Purkinje cell (primary cell): ENCODE data around the gene KIAA1586. TPM values are rescaled to one million over a fixed set of nuclear protein-coding genes. Genes with fewer than 3 reads are reported as not detected.

Source experiments
- polyA plus RNA-seq: library from polyadenylated mRNA; unstranded; fragments of >200 nt; fragmentation: Nextera tagmentation; gene quantifications from 2 replicates; pipeline ENCODE4 v1.2.1, GENCODE V29; 2014

KIAA1586 gene
- 41.7 and 62.9 TPM in 2 replicates for polyA plus RNA-seq

DNA sequence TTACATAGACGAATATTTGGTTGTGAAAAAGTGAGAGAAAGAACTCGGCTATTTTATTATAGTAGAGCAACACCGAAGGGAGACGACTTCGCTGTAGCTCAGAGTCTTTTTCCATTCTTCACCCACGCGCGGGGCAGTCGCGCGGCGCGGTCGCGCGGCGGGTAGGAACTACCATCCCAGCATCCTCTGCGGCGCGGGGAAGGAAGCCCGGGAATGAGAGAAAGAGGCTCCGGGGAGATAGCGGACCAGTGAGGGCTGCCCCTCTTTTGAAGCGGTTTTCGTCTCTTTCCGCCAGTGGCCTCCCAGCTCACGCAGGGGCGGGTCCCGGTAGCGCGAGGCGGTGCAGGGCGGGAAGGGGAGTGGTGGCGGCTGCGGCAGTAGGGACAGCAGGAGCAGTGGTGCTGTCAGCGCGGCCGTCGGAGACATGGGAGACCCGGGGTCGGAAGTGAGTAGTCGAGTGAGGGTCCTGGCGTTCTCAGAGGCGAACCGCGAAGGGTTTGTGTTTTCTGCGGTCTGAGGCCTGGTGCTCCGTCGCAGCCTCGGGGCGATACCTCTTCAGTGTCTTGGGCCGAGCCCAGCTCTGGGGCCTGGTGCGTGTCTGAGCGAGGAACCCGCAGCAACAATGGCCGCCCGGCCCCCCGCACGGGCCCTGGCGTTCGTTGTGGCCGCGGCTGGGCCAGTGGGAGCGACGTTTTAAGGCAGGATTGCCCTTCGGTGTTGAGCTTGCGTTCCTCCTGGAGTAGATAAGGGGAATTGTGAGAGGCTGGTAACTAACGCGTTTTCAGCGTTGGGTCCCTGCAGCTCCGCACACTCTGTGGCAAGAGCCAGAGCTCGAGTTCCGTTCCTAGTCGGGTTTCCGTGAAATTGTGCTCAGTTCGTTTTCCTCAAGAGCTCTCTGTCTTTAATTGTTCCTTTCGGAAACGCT, at the start of gene KIAA1586:
TSS of gene KIAA1586 (plus strand) at position 362 of the 925 bp plus-strand sequence. CDS start at position 425, 63 bp downstream.

DNA sequence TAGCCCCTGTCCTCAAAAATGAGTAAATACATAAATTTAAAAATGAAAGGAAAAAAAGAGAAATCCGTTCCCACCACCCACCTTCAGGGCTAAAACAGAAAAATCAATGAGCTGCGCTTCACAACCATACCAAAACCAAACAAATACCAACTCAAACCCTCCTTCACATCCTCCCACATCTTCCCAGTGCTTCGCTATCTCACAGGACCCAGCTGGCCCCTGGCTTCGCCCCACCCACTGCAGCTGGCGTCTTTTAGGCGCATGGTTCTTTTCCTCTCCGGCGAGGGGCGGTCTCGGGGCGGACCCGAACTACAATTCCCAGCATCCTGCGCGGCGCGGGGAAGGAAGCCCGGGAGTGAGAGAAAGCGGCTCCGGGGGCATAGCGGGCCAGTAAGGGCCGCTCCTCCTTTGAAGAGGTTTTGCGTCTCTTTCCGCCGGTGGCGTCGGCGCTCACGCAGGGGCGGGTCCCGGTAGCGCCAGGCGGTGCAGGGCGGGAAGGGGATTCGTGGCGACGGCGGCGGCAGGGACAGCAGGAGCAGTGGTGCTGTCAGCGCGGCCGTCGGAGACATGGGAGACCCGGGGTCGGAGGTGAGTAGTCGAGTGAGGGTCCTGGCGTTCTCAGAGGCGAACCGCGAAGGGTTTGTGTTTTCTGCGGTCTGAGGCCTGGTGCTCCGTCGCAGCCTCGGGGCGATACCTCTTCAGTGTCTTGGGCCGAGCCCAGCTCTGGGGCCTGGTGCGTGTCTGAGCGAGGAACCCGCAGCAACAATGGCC, 43.4 kb downstream of the KIAA1586 start, which contains the start of gene ZNF451:
TSS of gene ZNF451 (plus strand) at position 502 of the 771 bp plus-strand sequence. CDS start at position 568, 66 bp downstream.

Other genes with a start within 250 kb of the KIAA1586 start
- gene BEND6, start 91.6 kb upstream of the KIAA1586 start, polyA plus RNA-seq = 28.0 and 29.8 TPM in 2 replicates
- gene ZNF451, start 43.5 kb downstream of the KIAA1586 start, polyA plus RNA-seq = 19.8 and 38.9 TPM in 2 replicates
- 2.9 and 4.8 TPM in 2 replicates for gene BAG2, start 125.6 kb downstream of the KIAA1586 start, polyA plus RNA-seq
- 1.3 and 9.2 TPM in 2 replicates for gene RAB23, start 175.6 kb downstream of the KIAA1586 start, polyA plus RNA-seq